ENCODE measurements around the gene USP49.

Gene USP49

GRCh38 chr6:41799559-41799911, 95.6 kb downstream of the USP49 start:
- Mint-ChIP-seq H3K36me3 (ENCODE audit: low read depth) (peaks cover 2% of the 10 kb centered on the region), H3K4me1 (ENCODE audit: low read depth) (no peaks in the 10 kb centered on the region), H3K4me3 (no peak overlapping the region), H3K27me3 (ENCODE audit: low read depth) (no peaks in the 10 kb centered on the region), H3K9me3 (no peaks in the 10 kb centered on the region), H3K27ac (no peak overlapping the region)
- no peak for DNase-seq (ENCODE audit: low spot score)

DNA sequence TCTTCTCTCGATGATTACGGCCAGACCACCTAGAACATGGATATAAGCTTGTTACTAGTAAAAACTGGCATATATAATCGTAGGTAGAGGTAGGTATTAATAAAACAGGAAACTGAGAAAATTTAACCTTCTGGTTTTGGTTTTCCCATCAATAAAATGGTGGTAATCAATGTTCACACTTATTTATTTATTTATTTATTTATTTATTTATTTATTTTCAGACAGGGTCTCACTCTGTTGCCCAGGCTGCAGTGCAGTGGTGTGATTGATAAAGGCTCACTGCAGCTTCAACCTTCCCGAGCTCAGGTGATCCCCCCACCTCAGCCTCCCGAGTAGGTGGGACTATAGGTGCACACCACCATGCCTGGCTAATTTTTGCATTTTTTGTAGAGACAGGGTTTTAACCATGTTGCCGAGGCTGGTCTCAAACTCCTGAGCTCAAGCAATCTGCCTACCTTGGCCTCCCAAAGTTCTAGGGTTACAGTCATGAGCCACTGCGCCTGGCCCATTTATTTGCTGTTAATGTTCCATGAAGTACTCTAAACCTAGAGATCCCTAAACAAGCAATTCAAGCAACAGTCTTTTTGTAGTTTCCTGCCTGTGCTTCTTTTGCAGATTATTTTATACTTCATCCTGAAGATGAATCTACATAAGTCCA, 96.1 kb downstream of the USP49 start:
- Mint-ChIP-seq H3K36me3 (ENCODE audit: low read depth) (peaks cover 2% of the 10 kb centered on the region), H3K27ac (no peak overlapping the region), H3K4me3 (no peak overlapping the region), H3K9me3 (no peaks in the 10 kb centered on the region), H3K4me1 (ENCODE audit: low read depth) (no peaks in the 10 kb centered on the region), H3K27me3 (ENCODE audit: low read depth) (no peaks in the 10 kb centered on the region)
- no peak for DNase-seq (ENCODE audit: low spot score)

GRCh38 chr6:41796474-41796873, 98.7 kb downstream of the USP49 start:
- Mint-ChIP-seq H3K9me3 (no peaks in the 10 kb centered on the region), H3K27ac (no peak overlapping the region), H3K4me3 (no peak overlapping the region), H3K4me1 (ENCODE audit: low read depth) (no peaks in the 10 kb centered on the region), H3K27me3 (ENCODE audit: low read depth) (no peaks in the 10 kb centered on the region), H3K36me3 (ENCODE audit: low read depth) (peaks cover 7% of the 10 kb centered on the region)
- DNase-seq (ENCODE audit: low spot score) = no peak

GRCh38 chr6:41791984-41792383, 103.2 kb downstream of the USP49 start:
- no peak overlapping the region for H3K27ac Mint-ChIP-seq
- no peak for DNase-seq (ENCODE audit: low spot score)
- H3K27me3 Mint-ChIP-seq (ENCODE audit: low read depth) = no peaks in the 10 kb centered on the region
- H3K4me1 Mint-ChIP-seq (ENCODE audit: low read depth) = peaks cover 4% of the 10 kb centered on the region
- no peaks in the 10 kb centered on the region for H3K9me3 Mint-ChIP-seq
- H3K36me3 Mint-ChIP-seq (ENCODE audit: low read depth) = peaks cover 26% of the 10 kb centered on the region
- no peak overlapping the region for H3K4me3 Mint-ChIP-seq

DNA sequence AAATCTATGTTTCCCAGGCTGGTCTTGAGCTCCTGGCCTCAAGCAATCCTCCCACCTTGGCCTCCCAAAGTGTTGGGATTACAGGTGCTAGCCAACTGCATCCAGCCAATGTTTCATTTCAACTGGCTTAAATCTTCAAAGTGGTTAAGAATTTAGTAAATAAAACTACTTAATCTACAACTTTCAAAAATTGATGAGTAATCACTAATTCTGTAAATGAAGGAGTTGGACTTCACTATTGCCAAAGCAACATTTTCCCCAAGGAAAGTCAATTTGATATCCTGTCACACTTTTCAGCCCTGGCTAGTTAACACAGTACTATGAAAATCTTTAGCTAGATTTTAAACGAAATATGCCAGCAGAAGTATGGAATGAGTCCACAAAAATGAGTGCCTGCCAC, 103.9 kb downstream of the USP49 start:
- Mint-ChIP-seq H3K4me3 (no peak overlapping the region), H3K36me3 (ENCODE audit: low read depth) (peaks cover 26% of the 10 kb centered on the region), H3K27me3 (ENCODE audit: low read depth) (no peaks in the 10 kb centered on the region), H3K4me1 (ENCODE audit: low read depth) (peaks cover 4% of the 10 kb centered on the region), H3K27ac (no peak overlapping the region), H3K9me3 (no peaks in the 10 kb centered on the region)
- DNase-seq (ENCODE audit: low spot score) = no peak

GRCh38 chr6:41790045-41790444, 105.1 kb downstream of the USP49 start:
- Mint-ChIP-seq H3K36me3 (ENCODE audit: low read depth) (peaks cover 26% of the 10 kb centered on the region), H3K4me1 (ENCODE audit: low read depth) (peaks cover 9% of the 10 kb centered on the region), H3K27me3 (ENCODE audit: low read depth) (no peaks in the 10 kb centered on the region), H3K9me3 (no peaks in the 10 kb centered on the region), H3K27ac (no peak overlapping the region), H3K4me3 (no peak overlapping the region)
- no peak for DNase-seq (ENCODE audit: low spot score)

GRCh38 chr6:41789390-41789724, 105.8 kb downstream of the USP49 start:
- H3K9me3 Mint-ChIP-seq = no peaks in the 10 kb centered on the region
- no peaks in the 10 kb centered on the region for H3K27me3 Mint-ChIP-seq (ENCODE audit: low read depth)
- H3K4me3 Mint-ChIP-seq = peak overlapping the region; percentile 88
- H3K36me3 Mint-ChIP-seq (ENCODE audit: low read depth) = peaks cover 26% of the 10 kb centered on the region
- no peak for DNase-seq (ENCODE audit: low spot score)
- peaks cover 12% of the 10 kb centered on the region for H3K4me1 Mint-ChIP-seq (ENCODE audit: low read depth)
- H3K27ac Mint-ChIP-seq = peak overlapping the region; percentile 74

- Mint-ChIP-seq H3K36me3 (ENCODE audit: low read depth) (peaks cover 24% of the 10 kb centered on the region), H3K9me3 (no peaks in the 10 kb centered on the region), H3K27me3 (ENCODE audit: low read depth) (no peaks in the 10 kb centered on the region), H3K4me3 (peak within 1 kb of the TSS; percentile 88), H3K27ac (peak within 1 kb of the TSS; percentile 98), H3K4me1 (ENCODE audit: low read depth) (peaks cover 13% of the 10 kb centered on the region)
- DNase-seq (ENCODE audit: low spot score) = peak; percentile 96
Measured at GRCh38 chr6:41787219-41787917, 107.8 kb downstream of the USP49 start, which contains the start of gene TOMM6. Gene TOMM6 (plus strand): TSS chr6:41787694. CDS start chr6:41787698, 4 bp downstream.

GRCh38 chr6:41786451-41787218, 108.5 kb downstream of the USP49 start:
- Mint-ChIP-seq H3K36me3 (ENCODE audit: low read depth) (peaks cover 23% of the 10 kb centered on the region), H3K9me3 (no peaks in the 10 kb centered on the region), H3K4me3 (peak overlapping the region; percentile 88), H3K27ac (peak overlapping the region; percentile 98), H3K27me3 (ENCODE audit: low read depth) (no peaks in the 10 kb centered on the region), H3K4me1 (ENCODE audit: low read depth) (peaks cover 13% of the 10 kb centered on the region)
- peak; percentile 88 for DNase-seq (ENCODE audit: low spot score)

- Mint-ChIP-seq H3K4me3 (peak overlapping the region; percentile 88), H3K4me1 (ENCODE audit: low read depth) (peaks cover 16% of the 10 kb centered on the region), H3K27ac (peak overlapping the region; percentile 62), H3K36me3 (ENCODE audit: low read depth) (peaks cover 20% of the 10 kb centered on the region), H3K27me3 (ENCODE audit: low read depth) (peaks cover 5% of the 10 kb centered on the region), H3K9me3 (no peaks in the 10 kb centered on the region)
- no peak for DNase-seq (ENCODE audit: low spot score)
Measured at GRCh38 chr6:41785689-41786450, 109.3 kb downstream of the USP49 start.

GRCh38 chr6:41785254-41785653, 109.9 kb downstream of the USP49 start:
- Mint-ChIP-seq H3K36me3 (ENCODE audit: low read depth) (peaks cover 17% of the 10 kb centered on the region), H3K4me1 (ENCODE audit: low read depth) (peaks cover 16% of the 10 kb centered on the region), H3K27me3 (ENCODE audit: low read depth) (peaks cover 7% of the 10 kb centered on the region), H3K4me3 (peak overlapping the region; percentile 53), H3K9me3 (no peaks in the 10 kb centered on the region), H3K27ac (no peak overlapping the region)
- DNase-seq (ENCODE audit: low spot score) = no peak

GRCh38 chr6:41784581-41785171, 110.5 kb downstream of the USP49 start:
- H3K27ac Mint-ChIP-seq = no peak overlapping the region
- H3K9me3 Mint-ChIP-seq = no peaks in the 10 kb centered on the region
- no peak for DNase-seq (ENCODE audit: low spot score)
- H3K4me3 Mint-ChIP-seq = peak overlapping the region; percentile 53
- peaks cover 7% of the 10 kb centered on the region for H3K27me3 Mint-ChIP-seq (ENCODE audit: low read depth)
- H3K4me1 Mint-ChIP-seq (ENCODE audit: low read depth) = peaks cover 16% of the 10 kb centered on the region
- peaks cover 11% of the 10 kb centered on the region for H3K36me3 Mint-ChIP-seq (ENCODE audit: low read depth)

DNA sequence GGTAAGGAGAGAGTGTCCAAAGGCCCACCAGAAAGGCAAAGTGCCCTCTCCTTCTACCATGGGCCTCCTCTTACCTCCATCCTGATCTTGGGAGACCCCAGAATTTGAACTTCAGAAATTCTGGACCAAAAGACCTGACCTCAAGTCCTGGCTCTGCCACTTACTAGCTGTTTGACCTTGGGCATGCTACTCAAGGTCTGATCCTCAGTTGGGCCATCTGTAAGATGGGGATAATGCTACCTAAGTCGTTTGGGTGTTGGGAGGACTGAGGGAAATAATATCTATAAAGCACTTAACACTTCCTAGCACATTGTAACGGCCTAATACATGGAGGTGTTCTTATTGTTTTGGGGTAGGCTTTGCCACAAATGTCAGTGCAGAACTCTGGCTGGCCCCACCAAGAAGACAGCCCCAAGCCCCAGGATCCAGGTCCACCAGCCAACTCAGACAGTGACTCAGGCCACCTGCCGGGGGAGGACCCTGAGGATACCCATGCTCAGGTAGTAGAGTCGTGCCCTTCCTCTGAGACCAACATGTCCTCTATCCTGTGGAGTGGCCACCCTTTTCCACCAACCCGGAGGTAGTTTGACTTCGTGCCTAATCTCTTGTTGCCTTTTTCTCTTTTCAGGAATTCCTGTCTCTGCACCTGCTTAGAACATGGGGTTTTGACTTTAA, 111.9 kb downstream of the USP49 start:
- H3K4me1 Mint-ChIP-seq (ENCODE audit: low read depth) = peaks cover 17% of the 10 kb centered on the region
- H3K27ac Mint-ChIP-seq = no peak overlapping the region
- H3K27me3 Mint-ChIP-seq (ENCODE audit: low read depth) = peaks cover 7% of the 10 kb centered on the region
- H3K9me3 Mint-ChIP-seq = no peaks in the 10 kb centered on the region
- H3K36me3 Mint-ChIP-seq (ENCODE audit: low read depth) = peaks cover 2% of the 10 kb centered on the region
- no peak for DNase-seq (ENCODE audit: low spot score)
- H3K4me3 Mint-ChIP-seq = no peak overlapping the region

All from T-helper 2 cell treated with Interferon-gamma antibody and Interleukin-4, amounts not matched to agents 5 μg/mL and 100 μg/mL, for 36 hours (primary cell).